EL (cell line): Measurements from ENCODE around the gene POLN.

Source experiments
- DNase-seq: peaks from one replicate; pipeline ENCODE4 v3.0.0-alpha.2; 2016

POLN gene

DNA sequence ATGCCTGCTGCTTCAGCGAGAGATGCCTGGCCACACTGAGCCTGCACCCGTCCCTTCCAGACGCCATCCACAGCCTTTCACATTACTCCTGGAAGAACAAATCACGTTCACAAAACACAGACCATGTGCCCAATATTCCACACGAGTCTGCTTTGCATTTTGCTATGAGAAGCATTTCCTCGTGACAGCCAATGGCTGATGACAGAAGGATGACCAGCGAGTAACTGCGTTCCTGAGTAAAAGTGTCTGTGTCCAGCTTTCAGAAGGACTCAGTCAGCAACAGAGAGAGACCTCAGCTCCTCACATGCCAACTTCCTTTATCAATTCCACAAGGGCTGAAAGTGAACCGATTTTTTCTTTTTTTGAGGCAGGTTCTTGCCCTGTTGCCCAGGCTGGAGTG, 163.3 kb downstream of the POLN start:
- no peak for DNase-seq

DNA sequence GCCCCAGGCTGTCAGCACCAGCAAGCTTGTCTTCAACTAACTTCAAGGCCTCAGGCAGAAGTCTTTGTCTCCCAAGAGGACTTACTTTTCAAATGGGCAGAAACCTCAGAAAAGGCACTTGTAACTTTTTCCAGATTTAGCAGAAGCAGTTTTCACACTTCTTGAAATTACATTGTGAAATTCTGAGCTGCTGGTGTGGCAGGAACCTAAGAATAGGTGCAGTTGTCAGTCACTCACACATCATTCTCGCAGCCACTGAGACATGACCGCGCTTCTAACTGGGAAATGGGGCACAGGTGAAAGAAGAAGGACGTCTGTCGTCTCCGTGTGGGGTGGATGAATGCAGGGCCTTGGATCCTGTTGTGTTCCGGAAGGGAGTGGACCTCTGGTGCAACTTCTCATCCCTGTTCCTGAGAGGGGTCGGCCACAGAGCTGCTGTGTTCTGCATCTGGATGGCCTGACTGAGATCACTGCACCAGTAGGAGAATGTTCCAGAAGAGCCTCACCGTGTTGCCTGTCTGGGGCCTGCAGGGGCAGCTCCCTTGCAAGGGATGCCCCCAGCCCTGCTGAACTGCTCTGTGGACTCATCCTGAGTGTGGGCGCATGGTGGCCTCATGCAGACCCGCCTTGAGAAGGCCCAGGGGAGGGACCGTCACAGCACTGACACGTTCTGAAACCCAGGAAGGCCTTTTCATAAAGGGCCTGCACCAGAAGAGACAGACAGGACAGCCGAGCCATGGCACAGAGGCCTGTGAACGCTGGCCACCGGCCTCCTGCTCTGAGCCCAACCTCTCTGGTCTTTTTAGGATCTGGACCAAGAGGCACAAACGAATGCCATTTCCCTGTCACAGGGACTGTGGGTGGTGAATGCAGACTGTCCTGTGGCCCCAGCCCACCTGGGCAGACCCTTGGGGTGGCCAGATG, 164.1 kb downstream of the POLN start:
- DNase-seq = no peak

DNA sequence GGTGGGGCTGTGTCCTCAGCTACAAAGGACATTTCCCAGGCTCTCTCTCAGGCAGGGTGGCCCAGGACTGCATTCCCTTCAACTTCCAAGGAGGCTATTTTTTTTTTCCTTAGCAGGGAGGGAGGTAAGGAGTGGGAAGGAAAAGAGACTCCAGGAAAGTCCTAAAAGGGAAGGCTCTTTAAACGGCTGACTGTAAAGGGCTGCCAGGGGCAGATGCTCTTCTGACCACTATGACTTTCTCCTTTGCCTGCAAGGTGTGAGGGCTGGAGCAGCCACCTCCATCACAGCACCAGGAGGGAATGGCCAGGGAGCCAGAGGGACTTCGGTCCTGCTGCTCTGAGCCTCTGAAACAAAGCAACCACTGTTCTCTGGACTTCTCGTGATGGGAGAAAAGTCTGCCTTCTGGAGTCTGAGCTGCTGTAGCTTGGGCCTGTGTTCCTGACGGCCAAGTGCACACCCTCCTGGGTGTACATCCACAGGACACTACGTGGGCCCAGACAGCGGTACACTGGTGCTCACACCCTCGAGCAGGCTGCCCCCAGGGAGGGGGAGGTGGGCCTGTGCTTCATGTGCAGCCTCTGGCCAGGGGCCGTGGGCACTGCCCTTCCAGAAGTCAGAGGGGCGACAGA, 164.9 kb downstream of the POLN start:
- no peak for DNase-seq

DNA sequence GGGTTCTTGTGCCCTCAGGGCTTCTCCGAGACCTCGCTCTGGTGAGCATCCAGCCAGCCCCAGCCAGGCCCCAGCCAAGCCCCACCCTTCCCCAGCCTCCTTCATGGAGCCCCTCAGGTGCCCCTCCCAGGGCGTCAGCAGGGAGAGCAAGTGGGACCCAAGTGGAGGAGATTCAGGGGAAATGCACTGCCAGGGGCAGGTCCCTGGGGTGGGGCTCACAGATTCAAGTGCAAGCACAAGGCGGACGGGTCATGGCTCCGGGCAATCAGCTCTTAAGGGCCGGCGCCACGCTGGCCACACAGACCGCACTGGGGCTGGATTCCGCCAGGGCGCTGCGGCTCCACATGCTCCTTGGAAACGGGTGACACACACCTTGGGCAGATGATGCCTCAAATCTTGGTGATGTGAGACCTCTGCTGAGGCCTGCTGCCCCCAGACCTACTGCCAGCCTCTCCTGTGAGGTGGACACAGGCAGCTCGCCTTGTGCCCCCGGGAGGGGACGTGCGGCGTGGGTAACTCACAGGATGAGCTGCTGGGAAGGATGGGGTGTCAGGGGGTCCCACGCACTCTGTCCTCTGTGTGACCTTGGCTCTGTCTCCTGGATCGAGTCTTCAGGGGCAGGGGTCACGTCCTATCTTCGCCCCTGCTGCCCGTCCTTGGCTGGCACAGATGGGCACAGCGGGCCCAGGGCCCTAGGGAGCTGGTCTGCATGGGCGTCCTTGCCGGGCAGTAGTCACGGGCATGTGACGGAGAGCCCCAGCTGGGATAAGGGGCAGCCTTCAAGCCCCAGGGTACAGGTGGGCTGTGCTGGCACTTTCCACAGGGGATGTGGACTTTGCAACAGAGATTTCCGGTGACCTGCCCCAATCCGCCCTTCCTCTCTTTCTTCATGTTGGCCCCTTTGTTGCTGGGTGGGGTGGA, 165.7 kb downstream of the POLN start:
- DNase-seq = no peak

DNA sequence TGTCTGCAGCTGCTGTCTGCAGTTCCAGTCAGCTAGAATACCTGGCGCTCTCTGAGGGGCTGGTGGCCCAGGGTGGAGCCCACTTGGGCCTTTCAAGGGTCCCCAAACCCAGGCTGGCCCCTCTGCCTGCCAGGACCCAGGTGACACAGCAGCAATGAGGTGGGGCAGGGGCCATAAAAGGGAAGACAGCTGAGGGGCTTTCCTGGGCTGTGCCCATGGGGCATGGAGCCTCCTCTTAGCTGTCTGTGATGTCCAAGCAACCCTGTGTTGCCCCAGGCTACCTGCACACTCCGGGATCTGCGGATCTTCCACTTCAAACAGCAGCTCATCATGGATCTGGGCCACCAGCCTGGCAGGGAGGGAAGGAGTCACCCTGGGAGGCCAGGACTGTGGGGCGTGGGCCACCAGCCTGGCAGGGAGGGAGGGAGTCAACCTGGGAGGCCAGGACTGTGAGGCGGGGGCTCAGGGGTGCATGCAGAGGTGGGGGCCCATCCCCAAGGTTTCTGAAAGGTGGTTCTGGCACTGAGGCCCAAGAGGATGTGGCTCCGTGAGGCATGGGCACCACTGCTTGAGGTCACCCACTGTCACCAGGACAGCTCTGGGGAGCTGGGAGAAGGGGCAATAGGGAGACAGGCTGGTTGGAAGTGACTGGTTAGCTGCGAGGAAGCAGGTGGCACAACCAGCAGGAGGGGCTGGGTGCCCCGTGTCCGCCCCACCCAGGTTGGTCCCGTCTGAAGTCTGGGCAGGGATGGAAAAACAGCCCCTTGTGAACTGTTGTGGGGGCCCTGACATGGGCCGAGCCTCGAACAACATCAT, 166.5 kb downstream of the POLN start:
- no peak for DNase-seq

DNA sequence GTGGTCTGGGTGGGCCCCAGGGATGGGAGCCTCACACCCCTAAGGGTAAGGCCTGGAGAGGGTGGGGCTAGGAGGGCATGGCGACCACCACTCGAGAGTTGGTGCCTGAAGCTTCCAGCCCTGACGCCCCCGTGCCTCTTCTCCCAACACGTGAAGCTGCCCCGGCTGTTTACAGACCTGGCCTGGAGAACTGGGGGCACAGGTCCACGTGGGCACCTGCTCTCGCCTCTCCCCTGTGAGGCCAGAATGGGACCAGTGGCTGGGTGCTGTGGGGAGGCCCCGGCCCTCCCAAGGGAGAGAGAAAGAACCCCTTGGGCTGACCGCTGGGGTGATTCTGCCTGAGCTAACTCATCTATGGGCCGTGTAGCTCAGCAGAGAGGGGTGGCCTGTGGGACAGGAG, 167.3 kb downstream of the POLN start:
- no peak for DNase-seq

DNA sequence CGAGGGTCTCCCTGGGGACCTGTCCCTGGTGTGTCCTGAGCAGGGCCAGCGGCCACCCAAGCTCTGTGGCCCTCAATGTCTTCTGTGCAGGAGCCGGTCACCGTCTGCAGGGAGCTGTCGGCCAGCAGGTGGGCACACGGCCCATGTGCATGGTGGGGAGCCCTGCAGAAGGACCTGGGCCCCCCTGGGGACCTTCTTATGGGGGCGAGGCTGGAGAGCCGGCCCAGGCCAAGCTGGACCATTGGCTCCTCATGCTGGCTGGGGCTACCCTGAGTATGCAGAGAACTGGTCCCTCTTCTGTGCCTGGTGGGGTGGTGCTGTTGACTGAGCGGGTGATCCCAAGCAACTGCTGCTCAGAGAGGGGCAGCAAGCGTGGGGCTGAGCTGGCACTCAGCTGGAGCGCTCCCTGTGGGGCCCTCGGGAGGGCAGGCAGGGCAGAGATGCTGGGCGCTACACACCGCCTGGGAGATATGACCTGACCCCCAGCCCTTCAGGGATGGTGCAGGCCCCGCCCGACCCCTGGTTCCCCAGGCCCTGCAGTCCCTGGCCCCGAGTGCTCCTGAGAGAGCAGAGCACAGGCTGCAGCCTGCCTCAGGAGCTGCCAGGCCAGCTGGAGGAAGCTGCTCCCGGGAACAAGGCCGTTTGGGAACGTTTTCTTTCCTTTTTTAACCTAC, 168.0 kb downstream of the POLN start:
- DNase-seq = no peak

DNA sequence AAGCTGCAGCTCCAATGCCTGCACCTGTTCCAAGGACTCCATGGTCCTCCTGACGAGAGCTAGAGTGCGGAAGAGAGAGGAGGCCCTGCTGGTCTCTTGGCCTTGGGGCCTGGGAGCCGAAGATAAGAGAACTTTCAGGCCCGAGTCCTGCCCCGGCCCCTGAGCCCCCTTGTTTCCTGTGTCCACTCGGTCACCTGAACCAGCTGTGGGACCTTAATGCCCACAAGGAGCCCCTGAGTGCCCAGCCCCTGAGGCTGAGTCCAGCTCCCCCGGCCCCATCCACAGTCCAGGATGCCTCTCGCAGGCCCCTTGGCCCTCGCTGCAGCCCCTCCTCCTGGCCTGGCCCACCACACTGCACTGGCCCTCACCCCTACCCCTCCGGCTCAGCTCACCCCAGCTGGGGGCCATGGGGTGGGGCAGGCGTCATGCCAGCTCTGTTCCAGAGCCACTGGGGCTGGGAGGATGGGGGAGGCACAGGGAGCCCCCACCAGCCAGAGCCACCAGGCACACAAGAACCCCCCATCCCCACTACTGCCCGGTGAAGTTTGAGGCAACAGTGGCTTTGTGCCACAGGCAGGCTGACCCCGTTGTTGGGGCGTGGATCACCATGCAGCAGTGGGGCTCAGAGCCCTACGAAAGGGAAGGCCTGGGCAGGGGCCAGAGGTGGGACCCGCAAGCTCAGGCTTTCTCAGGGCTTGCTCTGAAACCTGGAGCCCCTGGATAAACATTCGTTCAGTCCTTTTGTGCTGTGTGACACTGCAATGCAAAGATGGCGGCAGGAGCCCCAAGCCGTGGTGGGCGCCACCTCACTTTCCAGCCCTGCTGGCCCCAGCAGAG, 168.7 kb downstream of the POLN start:
- DNase-seq = no peak

DNA sequence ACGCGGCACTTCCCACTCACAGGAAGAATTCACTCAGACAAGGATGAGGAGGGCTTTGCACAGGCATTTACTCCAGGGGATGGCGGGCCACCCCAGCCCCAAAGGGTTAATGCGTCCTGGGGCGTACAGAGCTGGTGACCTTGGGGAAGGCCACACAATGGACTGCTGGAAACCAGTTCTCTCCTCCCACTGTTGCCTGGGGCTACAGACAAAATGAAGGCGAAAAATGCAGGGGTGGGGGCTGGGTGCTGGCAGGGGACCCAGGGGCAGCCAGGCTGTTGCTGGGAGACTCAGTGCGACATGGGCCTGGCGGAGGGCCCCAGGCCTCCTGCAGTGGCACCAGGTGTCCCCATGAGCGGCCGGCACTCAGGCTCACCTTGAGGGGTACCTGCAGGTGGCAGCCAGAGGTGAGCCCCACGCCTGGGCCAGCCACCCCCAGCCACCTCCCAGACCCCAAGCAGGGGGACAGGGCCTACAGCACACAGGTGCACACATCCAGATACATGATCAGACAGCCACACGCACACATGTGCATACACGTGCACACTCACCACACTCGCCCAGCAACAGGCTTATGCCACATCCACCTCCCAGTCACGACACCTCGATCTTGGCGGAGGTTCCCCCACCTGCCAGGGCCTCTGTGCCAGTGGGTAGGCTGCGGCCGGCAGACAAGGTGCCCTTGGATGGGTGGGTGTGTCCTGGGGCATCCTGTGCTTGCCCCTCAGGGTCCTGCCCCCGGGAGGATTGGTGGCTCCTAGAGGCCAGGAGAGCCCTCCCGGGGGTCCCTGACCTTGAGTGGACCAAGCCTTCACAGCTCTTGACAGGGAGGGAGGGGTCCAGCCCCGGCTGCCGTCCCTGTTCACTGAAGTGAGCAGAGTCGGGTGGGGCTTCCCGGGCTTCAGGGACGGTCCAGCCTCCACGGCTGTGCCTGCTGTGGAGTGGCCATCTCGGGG, 169.7 kb downstream of the POLN start:
- no peak for DNase-seq

DNA sequence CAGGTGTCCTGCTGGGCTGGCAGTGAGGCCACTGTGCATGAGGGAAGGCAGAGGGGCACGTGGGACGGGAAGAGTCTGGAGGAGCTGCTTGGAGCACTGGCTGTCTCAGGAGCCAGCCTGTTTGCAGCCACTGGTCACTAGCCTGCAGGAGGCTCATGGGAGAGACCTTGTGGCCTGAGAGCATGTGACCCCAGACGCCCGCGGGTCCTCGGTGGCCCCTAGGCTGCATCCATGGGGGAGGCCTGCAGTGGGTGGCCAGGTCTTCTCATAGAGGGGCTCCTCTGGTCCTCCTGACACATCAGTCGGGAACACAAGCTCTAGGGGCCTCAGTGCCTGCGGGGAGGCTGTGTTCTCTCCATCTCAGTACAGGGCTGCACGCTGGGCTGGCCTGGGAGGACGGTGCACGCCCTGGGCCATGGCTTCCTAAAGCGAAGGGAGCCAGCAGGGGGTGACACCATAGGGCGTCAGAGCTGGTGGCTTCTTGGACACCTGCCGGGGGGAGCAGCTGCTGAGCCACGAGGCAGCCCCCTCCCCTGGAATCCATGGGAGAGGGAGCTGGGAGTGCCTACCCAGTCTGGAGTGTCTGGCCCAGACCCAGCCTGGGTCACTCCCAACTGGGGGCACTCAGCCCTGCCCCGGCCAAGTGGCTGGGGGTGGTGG, 170.5 kb downstream of the POLN start:
- no peak for DNase-seq

DNA sequence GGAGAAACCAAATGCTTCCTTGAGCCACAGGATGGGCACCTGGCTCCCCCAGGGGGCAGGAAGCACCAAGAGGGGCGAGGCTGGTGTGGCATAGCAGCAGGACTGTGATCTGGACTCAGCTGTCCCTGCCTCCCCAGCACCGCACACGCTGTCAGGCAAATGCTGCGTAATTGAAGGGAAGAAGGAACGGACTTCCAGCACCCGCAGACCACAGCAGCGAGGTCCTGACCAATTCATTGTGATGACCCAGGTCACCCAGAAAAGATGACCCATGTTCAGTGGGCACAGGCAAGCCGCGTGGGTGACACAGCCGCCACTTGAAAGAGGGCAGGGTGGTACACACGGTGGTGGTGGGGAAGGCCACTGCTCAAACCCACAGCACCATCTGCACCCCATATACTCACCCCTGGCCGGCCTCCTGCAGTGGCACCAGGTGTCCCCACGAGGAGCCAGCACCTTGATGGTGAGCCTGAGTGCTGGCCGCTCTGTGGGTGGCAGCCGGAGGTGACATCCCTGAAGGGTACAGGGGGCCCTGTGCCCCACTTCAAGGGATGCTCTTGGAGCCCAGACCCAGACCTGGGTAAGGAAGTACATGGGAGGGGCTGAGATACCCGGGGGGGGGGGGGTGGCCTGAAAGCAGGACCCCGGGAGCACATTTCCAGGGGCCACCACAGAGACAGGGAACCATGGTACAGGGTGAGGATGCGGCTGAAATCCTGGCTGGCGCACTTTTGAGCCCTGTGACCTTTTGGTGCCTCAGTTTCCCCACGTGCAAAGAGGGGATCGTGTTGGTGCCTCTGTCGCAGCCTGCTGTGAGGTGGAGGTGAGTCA, 171.3 kb downstream of the POLN start:
- no peak for DNase-seq

DNA sequence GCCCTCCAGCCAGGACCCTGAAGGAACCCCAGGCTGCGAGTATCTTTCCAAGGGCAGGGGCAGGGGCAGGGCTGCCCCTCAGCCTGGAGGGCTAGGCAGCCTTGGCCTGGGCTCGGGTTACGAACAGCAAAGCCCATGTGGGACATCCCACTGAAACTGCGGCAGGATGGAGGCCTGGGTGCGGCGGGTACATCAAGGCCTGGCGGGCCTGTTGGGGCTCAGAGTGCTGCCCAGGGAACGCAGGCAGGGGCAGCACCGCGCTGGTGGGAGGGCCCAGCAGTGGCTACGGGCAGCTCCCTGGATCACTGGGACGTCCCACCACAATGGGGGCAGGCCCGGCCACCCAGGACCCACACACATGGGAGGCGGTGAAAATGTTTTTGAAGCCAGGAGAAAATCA, 171.9 kb downstream of the POLN start:
- DNase-seq = no peak

DNA sequence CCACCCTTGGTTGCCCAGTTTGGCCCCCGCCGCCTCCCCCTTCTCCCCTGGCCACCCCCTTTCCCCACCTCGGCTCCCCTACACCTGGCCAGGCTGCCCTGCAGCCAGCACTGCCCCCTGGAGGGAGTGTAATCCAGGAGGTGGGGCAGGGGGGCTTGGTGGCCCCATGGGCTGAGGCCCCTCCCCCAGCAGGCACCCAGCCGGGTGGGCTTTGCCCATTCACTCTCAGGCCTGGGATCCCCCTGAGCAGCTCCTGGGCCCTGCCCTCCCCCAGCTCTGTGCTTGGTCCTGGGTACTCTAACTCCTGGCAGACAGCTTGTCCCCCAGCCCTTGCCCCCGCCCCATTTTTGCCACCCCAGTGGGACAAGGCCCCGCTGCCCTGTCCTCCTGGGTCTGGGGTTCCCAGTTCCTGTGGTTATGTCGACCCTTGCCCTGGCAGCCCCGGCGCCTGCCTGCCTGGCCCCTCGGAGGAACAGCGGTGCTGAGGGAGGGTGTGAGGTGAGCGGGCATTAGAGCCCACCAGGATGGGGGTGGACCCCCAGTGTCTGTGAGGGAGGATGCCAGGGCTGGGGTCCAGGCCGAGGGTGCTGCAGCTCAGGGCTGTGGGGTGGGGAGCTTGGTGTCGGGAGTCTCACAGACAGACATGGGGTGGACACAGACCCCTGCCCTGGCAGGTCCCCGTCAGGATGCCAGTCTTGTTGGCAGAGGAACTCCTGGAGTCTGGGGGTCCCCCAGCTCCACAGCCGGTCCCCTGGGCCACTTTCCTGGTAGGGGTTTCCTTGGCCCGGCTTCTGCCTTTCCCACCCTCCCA, 172.6 kb downstream of the POLN start:
- no peak for DNase-seq

DNA sequence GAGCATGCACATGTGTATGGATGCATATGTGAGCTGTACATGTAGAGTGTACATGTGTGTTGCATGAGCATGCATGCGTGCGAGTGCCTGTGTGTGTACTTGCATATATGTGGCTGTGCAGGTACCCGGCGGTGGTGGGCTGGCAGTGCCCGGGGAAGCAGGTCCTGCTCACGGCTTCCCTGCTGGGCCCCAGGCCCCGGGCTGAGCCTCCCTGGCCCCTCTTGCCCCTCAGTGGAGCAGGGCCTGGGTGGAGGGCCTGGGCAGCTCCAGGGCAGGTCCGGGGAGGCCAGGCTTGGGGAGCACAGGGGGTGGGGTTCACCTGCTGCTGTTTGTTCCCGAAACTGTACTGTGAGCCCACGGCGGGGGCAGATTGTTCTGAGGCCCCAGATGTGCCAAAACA, 173.4 kb downstream of the POLN start:
- DNase-seq = no peak

DNA sequence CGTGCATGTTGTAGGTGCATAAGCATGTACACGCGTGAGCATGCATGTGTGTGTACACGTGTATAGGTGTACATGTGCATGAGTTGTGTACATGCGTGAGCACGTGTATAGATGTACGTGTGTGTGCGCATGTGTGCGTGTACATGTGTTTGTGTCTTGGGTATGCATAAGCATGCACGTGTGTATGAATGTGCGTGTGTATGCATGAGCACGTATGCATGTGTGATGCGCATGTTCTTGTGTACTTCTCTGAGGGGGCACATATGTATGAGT, 173.8 kb downstream of the POLN start:
- no peak for DNase-seq

DNA sequence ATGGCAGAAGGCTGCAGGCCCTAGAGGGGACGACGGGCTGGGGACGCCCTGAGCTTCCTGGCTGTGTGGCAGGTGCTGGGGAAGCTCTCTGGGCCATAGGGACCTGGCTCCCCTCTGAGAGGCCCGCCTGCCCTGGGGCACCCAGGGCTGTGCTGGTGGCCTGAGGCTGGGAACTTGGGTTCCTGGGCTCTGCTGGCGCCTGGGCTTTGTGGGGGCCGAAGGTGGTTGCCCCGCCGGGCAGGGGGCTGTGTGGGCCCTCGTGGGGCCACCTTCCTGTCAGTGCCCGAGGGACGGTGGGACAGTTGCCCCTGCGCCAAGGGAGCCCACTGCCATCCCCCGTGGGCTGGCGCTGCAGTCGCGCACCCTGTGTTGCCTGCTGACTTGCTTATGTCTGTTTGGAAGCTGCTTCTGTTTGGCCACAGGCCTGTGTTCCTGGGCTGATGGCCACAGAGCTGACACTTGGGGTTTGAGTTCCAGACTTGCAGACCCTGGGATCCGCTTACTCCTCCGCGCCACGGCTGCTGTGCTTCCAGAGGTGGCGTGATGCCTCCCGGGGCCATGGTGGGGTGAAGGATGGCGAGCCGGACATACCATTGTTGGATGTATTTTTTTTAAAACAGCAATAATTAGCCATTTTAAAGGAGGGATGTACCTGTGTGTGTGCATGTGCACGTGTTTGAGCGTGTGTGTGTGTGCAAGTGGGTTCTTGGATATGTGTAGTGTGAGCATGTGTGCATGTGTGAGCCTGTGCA, 174.3 kb downstream of the POLN start:
- no peak for DNase-seq
